Islet of Langerhans (tissue), 1 donor: ENCODE results near the gene NTSR1.

Source experiments
- FAIRE-seq: peaks from one replicate; lab custom pipeline; 2011; peaks lifted over from hg19 to GRCh38; lab: Jason Lieb, UNC

NTSR1 gene

GRCh38 chr20:62791301-62792181, 82.9 kb downstream of the NTSR1 start:
- FAIRE-seq, result no peak

DNA sequence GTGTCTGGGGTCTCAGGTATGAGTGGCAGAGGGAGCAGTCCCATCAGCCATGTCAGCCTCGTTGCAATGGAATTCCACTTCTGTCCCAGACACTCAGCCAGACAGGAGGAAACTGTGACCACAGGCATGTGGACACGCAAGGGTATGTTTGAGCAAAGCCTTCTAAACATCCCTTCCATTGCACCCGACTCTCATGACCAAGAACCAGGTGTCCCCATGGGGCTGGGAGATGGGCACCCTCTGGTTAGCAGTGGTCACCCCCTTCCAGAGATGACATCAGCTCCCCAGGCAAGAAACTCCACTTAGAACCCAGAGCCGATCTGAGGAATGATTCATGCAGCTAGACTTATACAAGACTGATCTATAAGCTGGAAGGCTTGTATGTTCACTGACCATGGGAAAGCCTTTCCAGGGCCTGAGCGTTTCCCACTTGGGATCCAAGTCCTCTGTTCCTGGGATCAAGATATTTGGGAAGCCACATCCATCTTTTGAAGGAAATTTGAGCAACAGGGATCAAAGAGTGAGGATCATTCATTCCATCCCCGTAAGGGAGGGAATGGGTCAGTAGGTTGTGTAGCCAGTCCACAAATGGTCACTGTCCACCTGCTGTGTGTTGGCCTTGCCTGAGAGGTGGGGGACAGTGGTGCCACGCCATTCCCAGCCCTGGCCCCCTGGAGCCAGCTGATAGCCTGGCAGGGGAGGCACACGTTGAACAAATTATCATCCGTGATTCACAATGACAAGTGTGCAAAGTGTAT, 83.7 kb downstream of the NTSR1 start:
- no peak for FAIRE-seq

DNA sequence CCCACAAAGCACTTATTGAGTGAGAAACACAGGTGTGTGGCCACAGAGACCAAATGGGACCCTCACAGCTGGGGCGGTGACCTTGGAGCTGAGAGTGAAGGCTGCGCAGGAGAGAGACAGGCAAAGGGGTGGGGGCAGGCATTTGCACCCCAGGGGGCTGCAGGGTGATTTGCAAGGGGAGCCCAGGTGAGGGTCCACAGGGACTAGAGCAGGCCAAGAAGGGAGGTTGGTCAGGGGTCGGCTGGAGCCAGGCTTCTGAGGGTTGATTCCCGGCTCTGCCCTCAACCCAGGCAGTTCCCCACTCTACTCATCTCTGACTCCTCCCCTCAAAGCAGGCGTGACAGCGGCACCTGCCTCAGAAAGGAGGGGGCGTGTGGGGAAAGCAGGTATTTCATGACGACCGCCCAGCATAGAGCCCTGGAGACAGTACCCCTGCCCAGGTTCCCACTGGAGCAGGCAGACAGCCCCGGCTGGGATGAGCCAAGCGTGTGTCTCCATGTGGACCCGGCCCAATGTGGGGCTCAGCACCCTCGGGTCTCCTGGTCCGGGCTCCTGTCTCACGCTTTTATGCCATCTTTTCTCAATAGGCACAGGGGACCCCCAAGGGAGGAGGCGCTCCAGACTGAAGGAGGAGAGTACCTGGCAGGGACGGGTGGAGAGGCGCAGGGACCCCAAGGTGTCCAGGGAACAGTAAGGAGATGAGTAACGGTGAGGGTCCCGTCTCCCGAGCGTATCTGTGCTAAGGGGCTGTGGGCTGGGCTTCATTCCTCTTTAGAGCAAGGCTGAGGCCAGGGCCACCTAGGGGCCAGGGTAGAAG, 84.5 kb downstream of the NTSR1 start:
- FAIRE-seq, result no peak

DNA sequence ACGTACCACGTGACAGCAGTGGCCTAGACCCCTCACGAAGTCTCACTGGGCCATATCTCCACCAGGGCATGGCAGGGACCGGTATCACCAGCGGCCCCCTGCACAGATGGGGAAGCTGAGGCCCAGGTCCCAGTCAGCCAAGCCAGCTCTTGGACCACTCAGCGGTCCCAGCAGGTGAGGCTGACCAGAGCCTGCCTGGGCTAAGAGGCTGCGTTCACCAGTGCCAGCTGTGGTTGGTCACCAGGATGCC, 85.0 kb downstream of the NTSR1 start:
- FAIRE-seq, result no peak

GRCh38 chr20:62794007-62794724, 85.5 kb downstream of the NTSR1 start:
- FAIRE-seq, result no peak

DNA sequence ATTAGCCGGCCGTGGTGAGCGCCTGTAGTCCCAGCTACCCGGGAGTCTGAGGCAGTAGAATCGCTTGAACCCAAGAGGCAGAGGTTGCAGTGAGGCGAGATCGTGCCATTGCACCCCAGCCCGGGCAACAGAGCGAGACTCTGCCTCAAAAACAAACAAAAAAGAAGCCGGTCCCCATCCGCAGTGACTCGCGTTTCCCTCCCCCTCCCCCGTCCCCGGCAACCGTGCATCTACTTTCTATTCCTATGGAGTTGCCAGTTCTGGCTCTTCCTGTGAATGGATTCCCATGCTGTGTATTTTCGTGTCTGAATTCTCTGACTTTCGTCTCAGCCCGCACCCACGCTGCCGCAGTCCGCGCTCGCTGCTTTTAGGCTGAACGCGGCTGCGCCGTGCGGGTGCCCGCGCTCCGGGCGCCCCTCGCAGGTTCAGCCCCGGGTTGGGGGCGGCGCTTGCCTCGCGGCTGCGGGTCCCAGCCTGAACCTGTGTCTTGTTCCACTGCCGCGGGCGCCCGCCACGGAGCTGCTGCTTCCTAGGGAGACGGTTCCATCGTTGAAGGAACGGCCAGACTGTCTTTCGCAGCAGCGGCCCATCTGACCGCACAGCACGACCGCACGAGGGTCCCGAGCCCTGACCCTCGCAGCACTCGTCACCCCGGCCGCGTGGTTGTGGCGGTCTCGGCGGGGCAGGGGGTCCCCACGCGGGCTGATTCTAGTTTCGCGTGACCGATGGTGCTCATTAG, 86.6 kb downstream of the NTSR1 start:
- no peak for FAIRE-seq

DNA sequence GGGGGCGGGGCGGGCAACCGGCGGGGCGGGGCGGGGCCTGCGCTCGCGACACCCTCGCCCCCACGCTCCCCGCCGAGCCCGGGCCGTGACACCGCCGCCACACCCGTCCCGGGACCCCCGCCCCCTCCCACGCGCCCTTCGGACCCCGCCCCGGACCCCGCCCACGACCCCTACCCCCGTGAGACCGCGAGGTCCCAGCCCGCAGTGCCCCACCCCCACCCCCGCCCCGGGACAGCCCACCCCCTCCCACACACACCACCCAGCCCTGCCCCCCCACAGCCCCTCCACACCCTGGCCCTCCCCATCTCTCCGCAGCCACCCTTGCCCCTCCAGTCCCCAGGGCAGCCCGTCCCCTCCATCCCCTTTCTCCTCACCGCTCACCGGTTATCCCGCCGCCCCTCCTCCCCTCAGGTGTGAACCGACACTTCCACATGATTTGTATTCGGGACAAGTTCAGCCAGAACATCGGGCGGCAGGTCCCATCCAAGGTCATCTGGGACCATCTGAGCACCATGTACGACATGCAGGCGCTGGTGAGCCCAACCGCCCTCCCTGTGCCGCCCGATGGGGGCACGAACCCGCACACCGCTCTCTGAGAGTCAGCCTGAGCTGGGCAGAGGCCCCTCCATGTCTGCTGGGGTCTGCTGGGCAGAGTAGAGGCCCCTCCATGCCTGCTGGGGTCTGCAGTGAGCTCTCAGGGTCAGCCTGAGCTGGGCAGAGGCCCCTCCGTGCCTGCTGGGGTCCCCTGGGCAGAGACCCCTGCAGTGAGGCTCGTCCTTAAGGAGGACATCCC, 88.3 kb downstream of the NTSR1 start:
- FAIRE-seq, result no peak

DNA sequence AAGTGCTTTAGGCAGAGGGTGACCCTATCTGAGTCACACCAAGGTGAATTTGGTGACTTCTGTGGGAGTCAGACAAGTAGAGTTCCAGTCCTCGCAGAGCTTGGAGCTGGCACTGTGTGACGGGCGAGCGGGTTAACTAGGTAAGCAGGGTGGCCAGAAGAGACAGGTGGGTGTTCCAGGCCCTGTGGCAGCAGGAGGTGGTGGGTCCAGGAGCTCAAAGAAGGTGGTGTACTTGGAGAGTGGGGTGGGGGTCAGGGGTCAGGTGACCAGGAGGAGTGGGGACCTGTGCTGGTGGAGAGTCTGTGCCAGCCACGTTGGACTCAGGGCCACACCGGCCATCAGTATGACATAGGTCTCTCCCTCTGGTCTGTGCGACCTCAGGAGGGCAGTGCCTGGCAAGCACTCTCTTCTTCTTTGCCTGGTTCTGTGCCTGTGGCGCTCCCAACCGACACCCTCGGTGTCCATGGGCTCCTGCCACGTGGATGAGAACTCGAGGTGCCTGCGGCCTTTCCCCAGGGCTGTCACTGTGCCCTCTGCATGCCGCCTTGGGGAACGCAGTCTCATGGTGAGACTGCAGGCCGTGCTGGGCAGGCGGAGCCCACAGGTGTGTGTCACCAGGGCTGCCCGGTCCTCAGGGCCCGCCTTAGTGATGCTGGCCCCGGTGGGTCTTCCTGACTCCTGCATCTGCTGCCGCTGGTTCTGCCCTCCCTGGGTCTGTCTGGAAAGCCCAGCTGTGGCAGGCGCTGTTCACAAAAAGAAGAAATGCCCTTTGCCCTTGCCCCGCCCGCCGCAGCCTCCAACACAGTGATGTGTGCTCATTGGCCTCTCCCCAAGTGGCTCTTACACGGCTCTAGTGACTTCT, 89.3 kb downstream of the NTSR1 start:
- FAIRE-seq, result no peak

- no peak for FAIRE-seq
Observed at GRCh38 chr20:62799036-62799435, 90.4 kb downstream of the NTSR1 start.

DNA sequence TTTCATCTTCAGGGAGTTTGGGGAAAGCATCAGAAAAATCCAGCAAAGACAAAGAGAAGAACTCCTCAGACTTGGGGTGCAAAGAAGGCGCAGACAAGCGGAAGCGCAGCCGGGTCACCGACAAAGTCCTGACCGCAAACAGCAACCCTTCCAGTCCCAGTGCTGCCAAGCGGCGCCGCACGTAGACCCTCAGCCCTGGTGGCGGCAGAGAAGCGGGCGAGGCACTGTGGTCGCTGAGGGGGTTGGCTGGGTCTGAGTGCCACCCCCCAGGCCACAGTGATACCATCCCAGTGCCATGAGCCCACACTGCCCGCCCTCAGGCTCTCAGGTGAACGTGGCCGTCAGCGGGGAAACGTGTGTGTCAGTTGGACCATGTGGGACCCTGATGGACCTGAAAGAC, 90.8 kb downstream of the NTSR1 start:
- FAIRE-seq, result no peak

DNA sequence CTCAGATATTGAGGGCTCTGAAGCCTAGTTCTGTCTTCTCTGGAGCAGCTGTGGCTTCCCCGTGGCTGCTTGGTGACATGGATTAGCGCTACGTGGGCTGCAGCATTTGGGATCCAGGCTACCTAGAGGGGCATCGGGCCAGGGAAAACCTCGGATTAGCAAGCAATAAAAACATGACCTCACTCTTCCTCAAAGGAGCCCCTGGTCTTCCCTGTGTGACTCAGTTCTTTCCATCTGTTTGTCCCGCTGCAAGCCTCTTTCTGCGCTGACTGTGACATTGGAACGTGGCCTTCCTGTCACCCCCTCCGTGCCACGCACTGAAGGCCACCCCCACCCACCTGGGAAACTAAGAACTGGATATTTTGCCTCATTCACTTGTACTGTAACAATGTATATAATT, 91.2 kb downstream of the NTSR1 start:
- FAIRE-seq, result no peak

DNA sequence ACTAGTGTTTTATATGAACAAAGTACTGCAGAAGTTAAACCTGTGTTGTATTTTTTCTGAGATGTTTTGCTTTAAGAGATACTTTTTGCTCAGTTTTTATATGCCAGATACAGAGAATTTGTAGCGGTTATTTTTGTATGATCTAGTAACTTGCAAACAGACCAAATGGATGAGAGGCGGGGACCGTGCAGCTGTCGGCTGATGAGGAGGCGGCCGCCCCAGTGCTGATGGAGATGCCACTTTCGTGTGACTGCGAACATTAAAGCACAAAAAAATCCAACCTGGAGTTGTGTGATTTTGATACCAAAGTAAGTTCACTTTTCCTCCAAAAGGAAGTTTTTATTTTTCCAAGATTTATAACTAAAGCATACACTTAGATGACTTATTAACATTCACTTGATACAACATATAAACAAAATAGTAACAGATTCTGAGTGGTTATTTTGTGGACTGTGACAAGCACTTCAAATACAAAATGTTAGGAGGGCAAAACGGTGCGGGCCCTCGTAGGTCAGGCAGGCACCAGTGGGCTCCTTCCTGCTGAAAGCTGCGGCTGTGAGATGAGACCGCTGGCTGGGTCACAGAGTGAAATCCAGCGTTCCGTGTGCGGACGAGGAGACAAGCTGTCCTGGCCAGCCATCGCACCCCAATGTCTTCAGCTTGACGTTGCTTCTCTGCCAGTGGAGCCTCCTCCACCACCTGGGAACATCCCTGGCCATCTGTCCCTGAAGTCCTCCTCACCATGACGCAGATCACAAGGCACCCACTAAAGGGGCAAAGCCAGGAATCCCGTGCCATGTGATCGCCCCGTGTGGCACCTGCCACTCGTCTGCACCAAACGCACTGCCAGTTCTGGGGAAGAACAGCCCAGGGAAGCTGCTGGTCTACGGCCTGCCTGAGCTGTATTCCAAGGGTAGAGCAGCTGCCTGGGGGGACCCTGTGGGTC, 92.0 kb downstream of the NTSR1 start:
- FAIRE-seq, result no peak

DNA sequence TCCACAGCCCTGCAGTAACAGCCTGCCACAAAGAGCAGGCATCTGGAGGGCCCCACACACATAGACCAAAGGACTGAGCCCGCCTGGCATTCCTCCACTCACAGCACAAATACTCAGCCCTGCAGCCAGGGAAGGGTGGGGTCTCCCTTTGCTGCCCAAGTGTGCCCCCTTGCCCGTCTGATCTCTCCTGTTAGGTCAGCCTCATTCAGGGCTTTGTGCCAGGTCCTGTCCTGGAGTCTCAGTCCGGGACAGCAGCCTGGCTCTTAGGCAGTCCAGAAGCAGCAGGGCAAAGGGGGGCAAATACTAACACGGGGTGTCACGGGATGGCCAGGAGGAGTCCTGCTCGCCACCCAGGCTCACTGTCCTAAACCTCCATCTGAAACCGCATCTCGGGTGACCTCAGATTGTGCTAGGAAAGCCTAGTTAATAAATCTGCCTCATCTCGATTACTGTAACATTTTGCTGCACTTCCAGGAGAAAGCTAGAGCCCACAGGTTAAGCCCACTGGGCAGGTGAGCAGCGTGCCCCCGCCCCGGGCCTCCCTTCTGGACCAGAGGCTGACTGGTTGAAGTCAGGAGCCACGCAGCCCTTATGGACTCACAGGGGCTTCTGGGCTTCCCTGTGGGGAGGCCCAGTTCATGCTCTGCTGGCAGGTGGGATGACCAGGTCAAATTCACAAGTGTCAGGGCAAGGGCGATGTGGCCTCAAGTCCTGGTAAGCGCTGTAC, 92.8 kb downstream of the NTSR1 start:
- no peak for FAIRE-seq

DNA sequence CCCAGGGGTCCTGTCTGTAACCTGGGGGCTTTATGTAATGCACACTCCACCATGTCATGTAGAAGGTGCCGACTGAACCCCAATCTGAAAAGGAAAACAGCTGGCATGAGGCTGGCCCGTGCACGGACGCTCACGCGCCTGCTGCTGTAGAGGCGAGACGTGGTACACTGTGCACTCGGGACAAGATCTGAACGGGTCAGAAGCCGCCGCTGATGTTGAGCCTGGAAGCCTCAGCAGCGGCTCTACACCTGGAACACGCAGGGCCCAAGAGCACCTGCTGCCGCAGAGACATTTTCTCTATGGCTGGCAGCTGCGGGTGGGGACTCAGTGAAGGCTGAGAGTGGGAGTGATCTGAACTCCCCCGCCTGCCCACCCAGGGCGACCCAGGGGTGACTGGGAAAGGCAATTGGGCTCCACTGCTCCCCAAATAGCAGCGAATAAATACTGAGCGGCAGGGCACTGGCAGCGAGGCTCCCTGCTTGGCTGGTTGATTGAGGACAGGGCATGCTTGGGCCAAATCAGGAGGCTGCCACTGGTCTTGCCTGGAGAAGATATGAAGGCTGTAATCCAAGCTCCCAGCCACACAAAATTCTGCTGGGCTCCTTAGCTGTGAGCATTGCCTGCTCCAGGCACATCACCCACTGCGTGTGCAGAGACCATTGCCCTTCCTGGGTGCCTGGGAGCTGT, 93.5 kb downstream of the NTSR1 start:
- FAIRE-seq, result no peak

DNA sequence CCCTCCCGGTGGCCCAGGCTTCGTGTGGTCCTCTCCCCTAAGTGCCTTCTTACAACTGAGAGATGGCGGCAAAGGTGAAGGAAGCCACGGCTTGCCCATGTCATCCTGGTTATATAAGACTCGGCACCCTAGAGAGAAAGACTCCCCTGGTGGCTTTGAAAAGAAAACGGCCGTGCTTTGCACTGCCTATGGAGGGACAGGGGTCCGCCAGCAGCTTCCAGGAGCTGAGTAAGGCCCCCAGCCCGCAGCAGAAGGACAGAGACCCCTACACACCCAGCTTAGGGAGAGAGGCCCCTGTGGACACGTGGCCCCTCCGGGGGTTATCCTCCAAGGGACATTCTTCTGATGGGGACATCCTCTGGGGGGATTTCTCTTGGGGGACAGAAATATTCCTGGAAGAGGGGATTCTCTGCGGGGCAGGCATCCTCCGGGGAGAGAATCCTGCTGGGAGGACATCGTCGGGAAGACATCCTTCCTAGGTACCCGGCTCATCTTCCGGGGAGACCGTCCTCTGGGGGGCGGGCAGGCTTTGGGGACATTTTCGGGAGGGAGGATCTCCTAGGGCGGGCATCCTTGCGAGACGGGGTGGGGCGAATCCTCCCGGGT, 95.5 kb downstream of the NTSR1 start:
- no peak for FAIRE-seq

DNA sequence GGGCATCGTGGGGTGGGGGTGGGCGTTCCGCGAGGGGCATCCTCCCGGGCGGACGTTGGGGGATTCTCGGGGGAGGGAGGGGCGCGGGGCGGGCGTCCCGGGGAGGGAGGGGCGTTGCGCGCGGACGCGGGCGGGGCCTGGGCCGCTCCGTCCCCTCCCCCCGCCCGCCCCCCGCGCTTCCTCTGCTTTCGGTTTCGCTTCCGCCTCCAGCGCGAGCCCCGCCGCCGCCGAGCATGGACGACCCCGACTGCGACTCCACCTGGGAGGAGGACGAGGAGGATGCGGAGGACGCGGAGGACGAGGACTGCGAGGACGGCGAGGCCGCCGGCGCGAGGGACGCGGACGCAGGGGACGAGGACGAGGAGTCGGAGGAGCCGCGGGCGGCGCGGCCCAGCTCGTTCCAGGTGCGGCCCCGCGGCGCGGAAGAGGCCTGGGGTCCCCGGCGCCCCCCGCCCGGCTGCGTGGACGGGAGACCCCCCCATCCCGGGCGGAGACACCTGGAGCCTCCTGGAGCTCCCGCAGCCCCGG, 96.1 kb downstream of the NTSR1 start, which contains the start of gene OGFR:
TSS of gene OGFR (plus strand) at position 209 of the 528 bp plus-strand sequence. CDS start at position 234, 25 bp downstream.
- FAIRE-seq, result no peak
